ENCODE measurements around the gene PTPRN2. TPM values are rescaled to one million over a fixed set of nuclear protein-coding genes. Genes with fewer than 3 reads are reported as not detected.

Gene PTPRN2
- total RNA-seq, 1 experiment from 2014 or later = 4.4 TPM

- DNase-seq (ENCODE audit: low spot score) = no peak
Observed at GRCh38 chr7:158489462-158490155, 98.0 kb downstream of the PTPRN2 start.

DNA sequence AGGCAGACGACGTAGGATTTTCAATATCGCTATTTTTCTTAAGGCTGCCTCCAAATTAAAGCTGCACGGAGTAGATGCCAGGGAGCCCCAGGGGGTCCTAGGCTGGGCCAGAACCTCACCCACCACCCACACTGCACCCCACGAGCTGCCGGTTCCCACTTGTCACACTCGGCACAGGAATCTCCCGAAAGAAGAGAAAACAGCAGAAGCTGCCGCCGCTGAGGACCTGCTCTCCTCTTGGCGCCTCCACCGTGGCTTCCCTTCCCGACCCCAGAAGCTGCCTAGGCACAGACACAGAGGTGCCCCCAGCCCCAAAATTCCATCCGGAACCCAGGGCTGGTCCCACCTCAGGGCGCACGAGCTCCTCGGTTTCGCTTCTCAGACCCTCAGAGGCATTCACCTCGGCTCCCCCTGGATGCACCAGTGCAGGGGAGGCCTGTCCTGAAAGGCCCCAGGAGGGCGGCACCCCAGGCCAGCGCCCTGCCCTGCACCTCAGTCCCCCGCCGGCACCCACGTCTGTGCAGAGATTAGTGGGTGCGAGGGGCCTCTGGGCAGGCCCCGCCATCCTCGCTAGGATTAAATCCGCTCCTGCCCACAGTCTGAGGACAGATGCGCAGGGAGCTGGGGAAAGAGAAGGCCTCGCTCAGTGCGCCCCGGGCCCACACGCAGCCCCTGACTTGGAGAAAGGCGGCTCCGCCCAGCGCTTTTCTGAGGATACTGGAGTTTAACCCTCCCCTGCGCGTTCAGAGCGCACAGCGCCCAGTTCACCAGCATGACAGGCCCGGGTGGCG lies 99.2 kb downstream of the PTPRN2 start:
- DNase-seq (ENCODE audit: low spot score) = no peak

GRCh38 chr7:158487631-158488151 lies 99.9 kb downstream of the PTPRN2 start:
- no peak for DNase-seq (ENCODE audit: low spot score)

- no peak for DNase-seq (ENCODE audit: low spot score)
Observed at GRCh38 chr7:158486919-158487318, 100.7 kb downstream of the PTPRN2 start.

DNA sequence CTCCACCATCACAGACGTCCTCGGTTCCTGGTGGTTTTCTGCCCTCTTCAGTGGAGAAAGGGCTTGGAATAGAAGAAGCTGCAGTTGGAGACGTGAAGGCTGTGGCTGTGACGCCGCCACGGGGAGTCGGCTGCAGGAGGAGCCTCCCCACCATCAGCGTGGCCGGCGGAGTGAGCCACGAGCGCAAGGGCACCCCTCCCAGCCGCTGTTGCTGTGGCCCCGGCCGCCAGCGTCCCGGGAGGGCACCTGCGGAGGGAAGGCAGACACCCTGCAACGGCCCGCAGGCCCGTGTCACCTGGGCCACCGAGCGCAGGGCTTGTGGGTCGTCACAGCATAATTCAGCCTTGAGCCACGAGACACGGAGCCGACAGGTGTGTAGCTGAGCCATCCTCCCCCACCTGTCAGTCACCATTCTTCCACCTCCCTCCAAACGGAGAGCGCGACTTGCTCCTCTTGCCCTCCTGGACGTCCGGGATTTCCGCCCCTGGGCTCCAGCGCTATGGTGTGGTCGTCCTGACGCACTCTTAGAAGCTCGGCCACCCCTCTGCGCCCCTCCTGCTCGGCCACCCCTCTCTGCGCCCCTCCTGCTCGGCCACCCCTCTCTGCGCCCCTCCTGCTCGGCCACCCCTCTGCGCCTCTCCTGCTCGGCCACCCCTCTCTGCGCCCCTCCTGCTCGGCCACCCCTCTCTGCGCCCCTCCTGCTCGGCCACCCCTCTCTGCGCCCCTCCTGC lies 102.7 kb downstream of the PTPRN2 start:
- no peak for DNase-seq (ENCODE audit: low spot score)

DNA sequence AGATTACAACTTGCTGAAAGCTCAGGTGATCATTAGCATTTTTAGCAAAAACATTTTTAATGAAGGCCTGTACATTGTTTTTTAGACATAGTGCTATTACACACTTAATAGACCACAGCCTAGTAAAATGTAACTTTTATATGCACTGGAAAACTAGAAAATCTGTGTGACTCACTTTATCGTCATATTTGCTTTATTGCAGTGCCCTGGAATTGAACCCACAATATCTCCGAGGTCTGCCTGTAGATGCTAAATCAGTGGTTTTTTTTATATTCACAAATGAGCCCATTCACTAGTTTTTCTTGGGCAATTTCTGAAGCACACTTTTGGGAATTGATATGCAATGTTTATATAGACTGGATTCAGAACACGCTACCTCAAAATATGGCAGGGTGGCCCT lies 105.1 kb downstream of the PTPRN2 start:
- no peak for DNase-seq (ENCODE audit: low spot score)

DNA sequence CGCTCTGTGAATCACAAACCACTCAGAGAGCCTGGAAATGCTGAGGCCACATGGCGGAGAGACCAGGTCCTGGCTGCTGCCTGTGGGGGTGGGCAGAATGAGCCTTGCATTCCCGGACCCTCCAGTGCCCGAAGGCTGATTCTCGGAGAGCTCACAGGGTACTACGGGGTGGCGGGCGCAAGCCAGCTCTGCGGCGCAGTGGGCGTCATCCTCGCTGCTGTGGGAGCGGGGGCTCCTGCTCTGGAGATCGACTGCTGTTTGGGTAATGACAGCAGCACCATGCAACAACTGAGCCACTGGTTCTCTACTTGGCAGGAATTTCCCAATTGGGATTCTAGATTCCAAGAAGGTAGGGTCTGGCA lies 108.0 kb downstream of the PTPRN2 start:
- DNase-seq (ENCODE audit: low spot score) = no peak

- no peak for DNase-seq (ENCODE audit: low spot score)
Observed at GRCh38 chr7:158479021-158479663, 108.5 kb downstream of the PTPRN2 start.

DNA sequence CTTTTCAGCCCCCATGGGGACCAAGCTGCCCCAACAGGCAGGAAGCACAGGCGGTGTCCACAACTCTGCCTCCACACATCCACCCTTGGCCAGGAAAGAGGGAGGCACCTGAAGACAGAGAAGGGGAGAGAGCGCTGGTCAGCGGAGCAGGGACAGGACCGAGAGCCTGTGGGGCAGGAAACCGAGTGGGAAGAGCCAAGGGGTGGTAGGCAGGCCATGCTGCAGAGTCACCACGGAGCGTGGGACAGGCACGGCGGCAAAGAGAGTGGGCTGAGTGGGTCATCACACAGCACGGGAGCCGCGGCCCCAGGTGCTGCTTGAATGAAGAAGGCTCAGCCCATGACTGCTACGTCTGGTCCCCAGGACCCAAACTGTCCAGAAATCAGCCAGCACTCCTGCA lies 109.8 kb downstream of the PTPRN2 start:
- DNase-seq (ENCODE audit: low spot score) = no peak

- DNase-seq (ENCODE audit: low spot score) = no peak
Observed at GRCh38 chr7:158476331-158476932, 111.2 kb downstream of the PTPRN2 start.

DNA sequence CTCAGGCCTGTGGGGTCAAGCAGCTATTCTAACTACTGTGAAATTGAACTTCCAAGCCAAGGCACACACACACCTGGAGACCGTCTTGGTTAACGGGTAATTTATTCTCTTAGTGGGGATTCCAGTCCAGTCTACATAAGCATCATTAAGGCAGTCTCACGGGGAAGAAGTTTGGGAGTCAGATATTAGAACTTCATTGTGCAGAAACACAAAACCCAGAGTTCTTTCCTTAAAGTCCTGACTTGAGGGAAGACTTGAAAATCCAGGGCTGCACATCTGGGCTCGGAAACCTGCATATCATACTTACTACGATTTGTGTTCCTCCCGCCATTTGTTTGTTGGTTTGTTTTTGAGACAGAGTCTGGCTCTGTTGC lies 112.0 kb downstream of the PTPRN2 start:
- no peak for DNase-seq (ENCODE audit: low spot score)

DNA sequence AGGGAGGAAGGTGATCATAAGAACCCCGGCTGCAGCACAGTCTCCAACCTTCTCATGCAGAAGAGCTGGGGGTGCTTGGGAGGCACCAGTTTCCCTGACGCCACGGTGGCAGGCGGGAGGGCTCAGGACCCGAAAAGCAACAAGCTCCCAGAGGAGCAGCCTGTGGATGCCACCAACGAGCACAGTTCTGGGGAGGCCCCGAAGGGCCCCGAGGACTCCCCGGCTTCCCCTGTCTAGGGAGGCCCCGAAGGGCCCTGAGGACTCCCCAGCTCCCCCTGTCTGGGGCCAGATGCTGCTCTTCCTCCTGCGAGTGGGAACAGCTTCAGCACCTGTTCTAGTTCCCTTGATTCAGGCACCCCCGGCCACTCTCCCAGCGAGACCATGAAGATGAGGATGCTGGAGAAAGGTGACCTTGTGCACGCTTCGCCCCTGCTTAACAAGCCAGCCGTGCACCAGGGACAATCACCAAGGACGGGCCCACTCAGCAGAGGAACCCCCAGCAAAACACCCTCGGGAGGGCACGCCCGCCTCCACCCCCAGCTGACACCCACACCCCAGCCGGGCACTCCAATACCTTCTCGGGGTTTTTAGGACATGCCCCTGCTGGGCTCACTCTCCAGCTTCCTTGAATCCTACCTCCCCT lies 112.5 kb downstream of the PTPRN2 start:
- DNase-seq (ENCODE audit: low spot score) = no peak

DNA sequence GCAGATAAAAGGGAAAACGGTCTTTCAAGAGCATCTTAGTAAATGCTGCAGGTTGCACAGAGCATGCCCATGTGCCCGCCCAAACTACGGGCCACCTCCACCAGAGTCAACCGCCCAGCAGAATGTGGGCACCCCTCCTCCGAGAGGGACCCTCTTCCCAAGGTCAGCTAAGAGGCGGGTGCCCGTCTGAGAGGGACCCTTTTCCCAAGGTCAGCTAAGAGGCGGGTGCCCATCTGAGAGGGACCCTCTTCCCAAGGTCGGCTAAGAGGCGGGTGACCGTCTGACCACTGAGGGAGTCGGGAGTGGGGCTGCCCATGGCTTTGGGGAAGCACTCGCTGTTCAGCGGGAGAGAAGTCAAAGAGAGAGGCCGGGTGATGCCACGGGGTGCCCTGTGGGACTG lies 113.1 kb downstream of the PTPRN2 start:
- DNase-seq (ENCODE audit: low spot score) = no peak

DNA sequence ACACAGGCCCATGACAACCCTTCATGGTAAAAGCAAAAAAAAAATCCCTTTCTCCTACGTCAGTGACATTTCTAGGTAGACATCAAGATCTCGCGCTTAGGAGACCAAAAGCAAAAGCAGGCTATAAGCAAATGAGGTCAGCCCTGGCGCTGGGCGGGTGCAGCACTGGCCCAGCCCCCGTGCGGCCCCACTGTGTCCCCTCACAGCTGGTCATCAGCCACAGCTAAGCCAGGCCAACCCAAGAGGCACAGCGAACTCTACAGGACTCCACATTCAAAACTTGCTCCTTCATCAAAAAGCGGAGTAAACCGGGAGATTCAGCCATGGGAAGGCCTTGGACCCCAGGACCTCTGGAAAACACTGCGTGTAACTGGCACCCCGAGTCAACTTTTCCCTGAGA lies 113.7 kb downstream of the PTPRN2 start:
- no peak for DNase-seq (ENCODE audit: low spot score)

DNA sequence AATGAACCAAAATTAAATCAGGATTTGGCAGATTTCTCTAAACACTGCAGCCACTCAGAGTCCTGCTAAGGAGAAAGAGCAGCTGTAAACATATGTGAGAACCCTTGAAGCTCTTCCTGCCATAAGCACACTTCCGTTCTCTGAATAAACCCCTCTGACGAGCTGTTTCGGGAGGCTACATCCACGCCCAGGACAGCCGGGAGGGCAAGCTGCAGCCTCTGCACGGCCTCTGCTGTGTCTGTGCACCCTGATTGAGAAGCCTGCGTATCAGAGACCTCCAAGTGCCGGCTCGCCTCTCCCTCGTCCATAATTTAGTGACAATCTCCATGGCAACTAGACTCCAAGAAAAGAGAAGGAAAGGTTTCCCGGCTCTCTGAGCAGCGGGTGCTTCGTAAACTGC lies 114.4 kb downstream of the PTPRN2 start:
- DNase-seq (ENCODE audit: low spot score) = no peak

DNA sequence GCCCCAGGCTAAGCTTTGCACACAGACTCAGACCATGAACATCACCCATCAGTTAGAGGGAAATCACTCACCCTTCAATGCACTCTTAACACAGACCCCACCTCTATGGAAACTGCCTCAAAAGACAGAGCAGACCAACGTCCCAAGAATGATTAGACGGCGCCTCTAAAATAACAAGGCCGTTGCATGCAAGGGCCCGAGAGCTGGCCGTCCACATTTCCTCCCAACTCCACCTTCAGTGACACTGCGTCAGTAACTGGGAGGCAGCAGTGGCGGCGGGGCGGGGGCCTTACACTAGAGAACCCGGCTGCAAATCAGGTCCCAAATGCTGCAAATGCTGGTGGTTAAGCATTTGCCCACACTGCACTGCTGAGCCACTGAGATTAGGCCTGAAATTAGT lies 115.0 kb downstream of the PTPRN2 start:
- DNase-seq (ENCODE audit: low spot score) = no peak

DNA sequence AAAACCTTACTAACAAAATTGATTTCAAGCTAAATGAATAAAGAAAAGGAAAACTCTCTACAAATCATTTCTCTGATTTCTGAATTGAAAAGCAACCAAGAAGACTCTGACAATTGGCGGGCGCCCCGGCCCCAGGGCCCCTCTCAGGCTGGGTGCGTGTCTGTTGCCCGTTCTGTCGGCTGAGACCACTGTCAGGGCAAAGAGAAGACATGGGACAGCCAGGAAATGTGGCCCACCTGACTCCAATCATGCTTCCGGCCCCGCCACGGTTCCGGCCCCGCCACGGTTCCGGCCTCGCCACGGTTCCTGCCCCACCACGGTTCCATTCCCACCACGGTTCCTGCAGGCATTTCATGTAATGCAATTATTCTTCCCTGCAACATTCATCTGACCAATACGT lies 115.9 kb downstream of the PTPRN2 start:
- DNase-seq (ENCODE audit: low spot score) = no peak

DNA sequence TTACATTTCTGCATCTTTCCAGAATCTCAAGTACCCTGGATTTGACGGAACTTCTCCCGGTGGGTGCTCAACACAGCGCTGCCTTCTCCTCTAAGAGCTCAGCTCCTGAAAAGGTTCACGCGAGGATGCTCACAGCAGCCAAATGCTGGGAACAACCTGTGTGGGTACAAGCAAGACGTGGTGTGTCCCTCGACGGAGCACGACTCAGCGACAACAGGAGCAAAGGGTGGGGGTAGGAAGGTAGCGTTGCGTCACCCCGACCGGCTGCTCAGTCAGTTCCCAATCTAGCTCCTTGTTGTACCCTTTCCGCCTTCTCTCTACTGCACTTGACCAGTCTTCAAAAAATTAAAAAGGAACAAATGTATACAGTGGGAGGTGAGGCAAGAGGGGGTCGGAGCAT lies 117.3 kb downstream of the PTPRN2 start:
- DNase-seq (ENCODE audit: low spot score) = no peak

GRCh38 chr7:158469396-158470051 lies 118.1 kb downstream of the PTPRN2 start:
- peak; percentile 8 for DNase-seq (ENCODE audit: low spot score)

DNA sequence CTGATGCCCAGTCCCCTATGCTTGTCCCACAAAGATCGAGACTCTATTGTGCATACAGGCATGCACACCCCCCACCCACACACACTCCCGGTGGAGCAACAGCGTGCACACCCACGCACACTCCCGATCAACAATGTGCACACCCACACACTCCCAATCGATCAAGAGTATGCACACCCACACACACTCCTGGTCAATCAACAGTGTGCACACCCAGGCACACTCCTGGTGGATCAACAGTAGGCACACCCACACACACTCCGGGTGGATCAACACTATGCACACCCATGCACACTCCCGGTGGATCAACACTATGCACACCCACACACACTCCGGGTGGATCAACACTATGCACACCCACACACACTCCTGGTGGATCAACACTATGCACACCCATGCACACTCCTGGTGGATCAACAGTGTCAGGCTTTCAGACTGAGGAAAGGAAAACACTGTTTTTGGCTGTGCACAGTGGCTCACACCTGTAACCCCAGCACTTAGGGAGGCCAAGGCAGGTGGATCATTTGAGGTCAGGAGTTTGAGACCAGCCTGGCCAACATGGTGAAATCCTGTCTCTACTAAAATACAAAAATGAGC lies 118.8 kb downstream of the PTPRN2 start:
- DNase-seq (ENCODE audit: low spot score) = no peak
